Testis (tissue), 3 donors: ENCODE data around the gene SLC39A13. TPM values are rescaled to one million over a fixed set of nuclear protein-coding genes. Genes with fewer than 3 reads are reported as not detected.

Experiments
- DNase-seq: peaks from one replicate; pipeline ENCODE4 v3.0.0-alpha.2; 2019
- H3K27ac ChIP-seq, 2 donors: fragments of 200-600 bp; sonication (generic); one replicate each; pipeline ENCODE4 v1.5.1; 2019
- H3K27me3 ChIP-seq: fragments of 200-600 bp; sonication (generic); one replicate; pipeline ENCODE4 v1.5.1; 2019
- H3K36me3 ChIP-seq: fragments of 200-600 bp; sonication (generic); one replicate; pipeline ENCODE4 v1.5.1; 2017; ENCODE audit warnings: low read depth; ENCODE audit errors: missing control alignments
- H3K4me1 ChIP-seq: fragments of 200-600 bp; sonication (generic); one replicate; pipeline ENCODE4 v1.5.1; 2019
- H3K4me3 ChIP-seq, 2 donors: fragments of 200-600 bp; sonication (generic); one replicate each; pipeline ENCODE4 v1.5.1; 2017 to 2019
- H3K9me3 ChIP-seq: fragments of 200-600 bp; sonication (generic); one replicate; pipeline ENCODE4 v1.5.1; 2017
- CTCF ChIP-seq, 3 experiments: fragments of 450-650 bp in 2 of 3; fragments of 200-600 bp in 1 of 3; sonication (generic) in 1 of 3; IDR thresholded peaks; one replicate each; pipeline ENCODE4 v1.5.1; 2016 to 2019; ENCODE audit warnings: antibody characterized with exemption in 3 of 3, mild to moderate bottlenecking in 2 of 3, moderate library complexity in 1 of 3
- POLR2A ChIP-seq: fragments of 450-650 bp; IDR thresholded peaks from one replicate; pipeline ENCODE4 v1.6.1; 2017; ENCODE audit warnings: antibody characterized with exemption, mild to moderate bottlenecking, moderate library complexity
- WGBS, 2 donors: methylation state at CpG; one replicate each; pipeline ENCODE4 v1.1.5; 2018; 5-methylcytosine and 5-hydroxymethylcytosine counted together
- intact Hi-C: fragments of 100-400 bp; cut with DNase I; formaldehyde crosslinking; loops from one replicate; pipeline ENCODE4 v1.15.1; 2023; ENCODE audit warnings: low total_unique reads
- polyA plus RNA-seq: library from polyadenylated mRNA; stranded (reverse); fragments of 350-450 nt; fragmentation: Illumina TruSeq; extraction: RNeasy Lipid Tissue Mini Kit (QIAGEN cat#74804); gene quantifications from one replicate; pipeline ENCODE4 v1.2.3, GENCODE V29; 2014; ENCODE audit warnings: low read depth, low replicate concordance; ENCODE audit not compliant: insufficient read depth
- total RNA-seq, 2 donors: library from RNA; depleted of rRNA; stranded (reverse); fragments of >200 nt; gene quantifications; one replicate each; pipeline ENCODE4 v1.2.3, GENCODE V29; 2016

Gene SLC39A13
- total and polyA plus RNA-seq, 3 donors from 2014 or later = 95.1 to 99.2 (median 98.1) TPM

GRCh38 chr11:47413908-47414684 is 5.7 kb downstream of the SLC39A13 start:
- WGBS, 2 donors = 56 to 69% methylated on average over 11 to 16 of the region's 16 CpGs
- Histone ChIP-seq H3K4me3 (no peak overlapping the region), H3K27ac (peak overlapping the region; percentile 25 to 63), H3K36me3 (no peaks in the 10 kb centered on the region), H3K9me3 (no peaks in the 10 kb centered on the region), H3K4me1 (peaks cover 30% of the 10 kb centered on the region), H3K27me3 (no peaks in the 10 kb centered on the region)
- no peak for TF ChIP-seq POLR2A
- TF ChIP-seq CTCF (IDR thresholded peaks at IDR 0.05) = no peak
- DNase-seq = peak; percentile 53
- intact Hi-C loops = no loop called here

- no peak for DNase-seq
- H3K36me3 ChIP-seq = no peaks in the 10 kb centered on the region
- no peaks in the 10 kb centered on the region for H3K9me3 ChIP-seq
- H3K4me3 ChIP-seq = no peak overlapping the region
- H3K27ac ChIP-seq = peak overlapping the region; percentile 25 to 63
- H3K4me1 ChIP-seq = peaks cover 24% of the 10 kb centered on the region
- TF ChIP-seq POLR2A = no peak
- WGBS, 2 donors = 96% methylated on average over 18 of the region's 19 CpGs; no CpG with 5 or more reads in 1 of the 2 donors
- H3K27me3 ChIP-seq = no peaks in the 10 kb centered on the region
- intact Hi-C loops = no loop called here
These were observed 6.3 kb downstream of the SLC39A13 start for GRCh38 chr11:47414685-47415070.

GRCh38 chr11:47415091-47415854 is 6.9 kb downstream of the SLC39A13 start:
- H3K27ac ChIP-seq = peak overlapping the region in 1 of 2 donors; percentile 76
- H3K4me3 ChIP-seq = no peak overlapping the region
- intact Hi-C loops = no loop called here
- DNase-seq = no peak
- peaks cover 23% of the 10 kb centered on the region for H3K4me1 ChIP-seq
- 89 to 91% methylated on average over 23 to 31 of the region's 31 CpGs for WGBS, 2 donors
- no peaks in the 10 kb centered on the region for H3K36me3 ChIP-seq
- H3K27me3 ChIP-seq = no peaks in the 10 kb centered on the region
- TF ChIP-seq POLR2A (no peak), CTCF (IDR thresholded peaks at IDR 0.05) (no peak)
- no peaks in the 10 kb centered on the region for H3K9me3 ChIP-seq

GRCh38 chr11:47415949-47416472 is 7.6 kb downstream of the SLC39A13 start:
- peak; percentile 71 for DNase-seq
- Histone ChIP-seq H3K27ac (peak overlapping the region in 1 of 2 donors; percentile 76), H3K4me1 (peaks cover 19% of the 10 kb centered on the region), H3K9me3 (no peaks in the 10 kb centered on the region), H3K27me3 (no peaks in the 10 kb centered on the region), H3K4me3 (no peak overlapping the region), H3K36me3 (no peaks in the 10 kb centered on the region)
- WGBS, 2 donors = 37 to 66% methylated on average over 8 to 11 of the region's 13 CpGs
- intact Hi-C loops = no loop called here
- no peak for TF ChIP-seq POLR2A
- TF ChIP-seq CTCF (IDR thresholded peaks at IDR 0.05) = no peak

GRCh38 chr11:47417712-47418111 is 9.3 kb downstream of the SLC39A13 start:
- WGBS, 2 donors = 76 to 91% methylated on average over 2 to 6 of the region's 6 CpGs
- Histone ChIP-seq H3K9me3 (no peaks in the 10 kb centered on the region), H3K4me3 (no peak overlapping the region), H3K27me3 (no peaks in the 10 kb centered on the region), H3K27ac (no peak overlapping the region), H3K4me1 (peaks cover 19% of the 10 kb centered on the region), H3K36me3 (no peaks in the 10 kb centered on the region)
- no peak for DNase-seq
- intact Hi-C loops = no loop called here
- TF ChIP-seq POLR2A (no peak), CTCF (IDR thresholded peaks at IDR 0.05) (no peak)
